ENCODE measurements around the gene RTN1. TPM values are rescaled to one million over a fixed set of nuclear protein-coding genes. Genes with fewer than 3 reads are reported as not detected.

Gene RTN1
- total RNA-seq, 1 donor from 2014 or later = not detected

DNA sequence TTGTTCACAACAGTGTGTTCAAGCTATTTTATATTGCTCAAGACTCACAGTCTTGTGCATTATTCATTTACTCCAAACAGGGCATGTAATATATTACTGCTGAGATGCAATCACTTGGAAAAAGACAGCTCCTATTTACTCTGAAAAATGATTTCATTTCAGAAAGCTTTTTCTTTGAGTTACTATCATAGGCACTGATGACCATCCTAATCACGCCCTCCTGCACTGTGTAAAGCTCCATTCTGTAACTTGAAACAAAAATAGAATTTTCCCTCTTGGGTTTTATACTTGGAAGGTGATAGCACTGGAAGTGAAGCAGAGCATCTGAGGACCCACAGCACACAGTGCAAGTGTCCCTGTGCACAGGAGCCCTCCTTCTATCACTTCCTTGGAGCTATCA is 55.6 kb downstream of the RTN1 start:
- no peaks in the 10 kb centered on the region for H3K9me3 Mint-ChIP-seq
- H3K27me3 Mint-ChIP-seq (ENCODE audit: insufficient read depth) = peaks cover 3% of the 10 kb centered on the region
- no peaks in the 10 kb centered on the region for H3K4me1 Mint-ChIP-seq (ENCODE audit: low read depth)
- no peak overlapping the region for H3K4me3 Mint-ChIP-seq
- intact Hi-C loops (cut with micrococcal nuclease) = no loop called here
- H3K27ac Mint-ChIP-seq = no peak overlapping the region
- DNase-seq (ENCODE audit: low spot score) = no peak
- H3K36me3 Mint-ChIP-seq (ENCODE audit: low read depth) = no peaks in the 10 kb centered on the region

DNA sequence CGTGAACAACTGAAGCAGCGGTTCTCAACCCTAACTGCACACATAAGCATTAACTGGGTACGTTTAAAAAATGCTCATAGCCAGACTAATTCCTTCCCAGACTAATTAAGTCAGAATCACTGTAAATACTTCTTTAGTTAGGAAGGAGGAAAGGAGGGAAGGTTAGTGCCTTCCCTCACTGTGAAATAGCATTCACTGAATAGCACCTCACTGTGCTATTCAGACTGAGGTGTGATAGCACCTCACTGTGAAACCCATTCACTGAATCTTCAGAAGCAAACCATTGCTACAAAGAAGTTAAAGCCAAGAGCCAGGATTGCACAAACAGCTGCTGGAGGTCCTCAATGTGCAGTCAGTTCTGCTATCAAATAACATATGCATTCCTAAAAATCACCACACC is 58.8 kb downstream of the RTN1 start:
- H3K4me3 Mint-ChIP-seq = no peak overlapping the region
- no peaks in the 10 kb centered on the region for H3K36me3 Mint-ChIP-seq (ENCODE audit: low read depth)
- intact Hi-C loops (cut with micrococcal nuclease) = no loop called here
- H3K27me3 Mint-ChIP-seq (ENCODE audit: insufficient read depth) = peaks cover 5% of the 10 kb centered on the region
- DNase-seq (ENCODE audit: low spot score) = no peak
- no peaks in the 10 kb centered on the region for H3K4me1 Mint-ChIP-seq (ENCODE audit: low read depth)
- H3K9me3 Mint-ChIP-seq = no peaks in the 10 kb centered on the region
- no peak overlapping the region for H3K27ac Mint-ChIP-seq

DNA sequence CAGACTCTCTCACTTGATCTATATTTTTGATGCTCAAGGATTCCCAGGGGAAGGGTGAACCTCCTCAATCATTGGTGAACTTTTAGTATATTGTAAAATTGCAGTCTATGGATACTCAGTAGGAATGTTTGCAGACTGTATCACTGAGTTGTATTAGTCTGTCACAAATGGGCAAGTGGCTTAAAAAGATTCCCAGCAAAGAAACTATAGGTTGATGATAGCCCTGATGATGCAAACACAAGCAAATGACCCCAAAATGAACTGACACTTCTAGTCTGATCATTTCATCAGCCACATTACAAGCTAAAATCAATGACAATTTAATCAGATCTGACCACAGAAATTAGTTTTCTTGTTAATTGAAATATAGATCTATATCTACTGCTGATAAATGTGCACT is 59.5 kb downstream of the RTN1 start:
- Mint-ChIP-seq H3K4me1 (ENCODE audit: low read depth) (no peaks in the 10 kb centered on the region), H3K36me3 (ENCODE audit: low read depth) (no peaks in the 10 kb centered on the region), H3K9me3 (no peaks in the 10 kb centered on the region), H3K4me3 (no peak overlapping the region), H3K27ac (no peak overlapping the region), H3K27me3 (ENCODE audit: insufficient read depth) (peaks cover 9% of the 10 kb centered on the region)
- DNase-seq (ENCODE audit: low spot score) = no peak
- intact Hi-C loops (cut with micrococcal nuclease) = no loop called here

DNA sequence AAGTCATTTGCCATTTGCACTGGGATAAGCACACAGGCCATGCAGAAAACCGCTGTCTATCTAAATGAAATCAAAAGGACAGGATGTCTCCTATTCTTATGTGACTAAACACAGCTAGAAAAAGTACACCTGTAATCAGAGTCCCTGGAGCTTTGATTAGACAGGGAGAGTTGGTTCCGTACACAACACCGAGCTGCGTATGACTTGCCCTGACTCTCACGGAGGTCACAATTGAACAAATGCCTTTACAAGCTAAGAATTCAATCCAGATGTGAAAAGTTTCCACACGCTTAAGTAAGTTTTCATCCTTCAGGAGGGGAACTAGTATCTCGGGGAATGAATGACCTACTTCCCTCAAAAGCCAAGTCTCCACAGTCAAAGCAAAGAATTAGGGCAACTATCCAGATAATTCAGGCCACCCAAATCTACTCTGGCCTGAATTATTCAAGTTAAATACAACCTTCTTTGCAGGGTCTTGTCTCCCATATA is 67.5 kb downstream of the RTN1 start:
- Mint-ChIP-seq H3K4me3 (no peak overlapping the region), H3K9me3 (no peaks in the 10 kb centered on the region), H3K36me3 (ENCODE audit: low read depth) (no peaks in the 10 kb centered on the region), H3K4me1 (ENCODE audit: low read depth) (no peaks in the 10 kb centered on the region), H3K27ac (no peak overlapping the region), H3K27me3 (ENCODE audit: insufficient read depth) (peaks cover 8% of the 10 kb centered on the region)
- DNase-seq (ENCODE audit: low spot score) = no peak
- intact Hi-C loops (cut with micrococcal nuclease) = no loop called here

DNA sequence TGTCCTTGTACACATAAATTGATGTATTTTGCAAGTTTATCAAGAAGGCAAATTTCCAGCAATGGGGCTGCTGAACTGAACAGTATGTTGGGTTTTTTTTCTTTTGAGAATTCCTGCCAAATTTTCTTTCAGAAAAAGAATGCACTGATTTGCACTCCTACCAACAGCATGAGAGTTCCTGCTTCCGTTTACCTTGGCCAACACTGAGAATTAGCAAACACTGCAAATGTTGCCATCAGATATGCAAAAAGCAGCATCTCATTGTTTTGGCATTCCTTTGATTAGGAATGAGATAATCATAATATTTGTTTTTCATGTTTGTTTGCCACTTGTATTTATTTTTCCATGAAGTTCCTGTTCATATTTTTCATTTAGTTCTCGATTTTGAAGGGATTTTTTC is 82.4 kb downstream of the RTN1 start:
- H3K27me3 Mint-ChIP-seq (ENCODE audit: insufficient read depth) = no peaks in the 10 kb centered on the region
- intact Hi-C loops (cut with micrococcal nuclease) = no loop called here
- no peak for DNase-seq (ENCODE audit: low spot score)
- H3K27ac Mint-ChIP-seq = no peak overlapping the region
- no peaks in the 10 kb centered on the region for H3K36me3 Mint-ChIP-seq (ENCODE audit: low read depth)
- no peaks in the 10 kb centered on the region for H3K4me1 Mint-ChIP-seq (ENCODE audit: low read depth)
- H3K4me3 Mint-ChIP-seq = no peak overlapping the region
- no peaks in the 10 kb centered on the region for H3K9me3 Mint-ChIP-seq

DNA sequence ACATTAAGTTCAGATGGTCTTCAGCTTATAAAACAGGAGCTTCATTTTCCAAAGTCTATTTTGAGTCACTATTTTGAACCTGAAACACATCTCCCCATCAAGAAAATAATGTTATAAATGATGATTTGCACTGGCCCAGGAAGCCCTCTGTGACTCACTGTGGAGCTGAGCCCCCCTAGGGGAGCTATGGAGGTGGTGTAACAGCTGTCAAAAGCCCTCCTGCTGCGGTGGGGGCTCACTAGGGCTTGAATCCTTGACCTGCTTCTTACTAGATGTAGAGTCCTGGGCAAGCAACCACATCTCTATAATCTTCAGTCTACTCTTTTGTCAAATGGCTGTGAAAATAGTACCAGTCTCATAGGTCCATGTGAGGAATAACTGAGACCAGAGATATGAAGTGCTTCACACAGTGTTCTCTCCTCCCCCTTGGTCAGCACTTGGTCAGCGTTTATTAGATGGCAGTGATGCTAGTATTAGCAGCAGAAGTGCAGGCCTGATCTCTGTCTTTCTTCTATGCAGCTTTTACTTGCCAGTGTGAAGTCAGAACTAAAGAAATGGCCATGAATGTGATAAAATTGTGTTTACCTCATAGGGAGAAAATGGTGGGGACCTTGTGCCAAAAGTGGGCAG is 83.4 kb downstream of the RTN1 start:
- Mint-ChIP-seq H3K36me3 (ENCODE audit: low read depth) (no peaks in the 10 kb centered on the region), H3K27ac (no peak overlapping the region)
- intact Hi-C loops (cut with micrococcal nuclease) = no loop called here

DNA sequence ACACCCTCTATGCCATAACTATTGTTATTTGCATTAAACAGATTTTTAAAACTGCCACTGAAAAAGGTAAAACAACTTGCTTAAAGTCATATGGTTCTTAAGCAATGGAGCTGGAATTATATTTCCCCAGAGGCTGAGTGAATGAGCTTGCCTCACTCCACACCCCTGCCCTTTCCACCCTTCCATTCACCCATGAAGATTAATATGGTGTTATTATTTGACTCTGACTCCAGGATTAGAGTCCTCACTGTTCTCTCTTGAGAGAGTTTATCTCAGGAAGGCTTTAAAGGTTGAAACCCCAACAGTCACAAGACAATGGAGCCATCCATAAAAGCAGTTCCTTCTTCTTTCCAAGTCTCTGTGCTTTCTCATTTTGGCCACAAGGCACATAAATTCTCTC is 84.9 kb downstream of the RTN1 start:
- Mint-ChIP-seq H3K27me3 (ENCODE audit: insufficient read depth) (no peaks in the 10 kb centered on the region), H3K36me3 (ENCODE audit: low read depth) (no peaks in the 10 kb centered on the region), H3K4me3 (no peak overlapping the region), H3K27ac (no peak overlapping the region), H3K9me3 (no peaks in the 10 kb centered on the region), H3K4me1 (ENCODE audit: low read depth) (no peaks in the 10 kb centered on the region)
- intact Hi-C loops (cut with micrococcal nuclease) = no loop called here
- no peak for DNase-seq (ENCODE audit: low spot score)

More for the DNA sequence above, 83.4 kb downstream of the RTN1 start:
- Mint-ChIP-seq H3K4me3 (no peak overlapping the region), H3K9me3 (no peaks in the 10 kb centered on the region), H3K4me1 (ENCODE audit: low read depth) (no peaks in the 10 kb centered on the region), H3K27me3 (ENCODE audit: insufficient read depth) (no peaks in the 10 kb centered on the region)
- no peak for DNase-seq (ENCODE audit: low spot score)

DNA sequence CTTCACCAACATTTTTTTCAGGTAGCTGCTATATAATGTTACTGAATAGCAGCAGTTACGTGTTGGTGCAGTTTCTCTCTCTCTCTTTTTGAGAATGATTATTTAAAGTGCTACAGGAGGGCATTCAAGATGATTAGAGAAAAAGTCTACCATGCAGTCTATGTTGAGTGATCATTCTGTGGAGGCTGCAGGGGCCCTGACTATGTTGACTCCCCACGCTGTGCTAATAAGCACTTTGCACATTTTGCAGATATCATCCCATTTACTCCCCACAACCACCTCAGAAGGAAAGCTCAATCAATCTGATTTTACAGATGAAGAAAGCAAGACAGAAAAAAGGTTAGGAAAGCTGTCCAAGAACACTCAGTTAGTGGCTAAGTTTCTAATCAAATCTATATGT is 87.8 kb downstream of the RTN1 start:
- DNase-seq (ENCODE audit: low spot score) = no peak
- Mint-ChIP-seq H3K4me1 (ENCODE audit: low read depth) (no peaks in the 10 kb centered on the region), H3K36me3 (ENCODE audit: low read depth) (no peaks in the 10 kb centered on the region), H3K4me3 (no peak overlapping the region), H3K27me3 (ENCODE audit: insufficient read depth) (no peaks in the 10 kb centered on the region), H3K27ac (no peak overlapping the region), H3K9me3 (no peaks in the 10 kb centered on the region)
- intact Hi-C loops (cut with micrococcal nuclease) = no loop called here

DNA sequence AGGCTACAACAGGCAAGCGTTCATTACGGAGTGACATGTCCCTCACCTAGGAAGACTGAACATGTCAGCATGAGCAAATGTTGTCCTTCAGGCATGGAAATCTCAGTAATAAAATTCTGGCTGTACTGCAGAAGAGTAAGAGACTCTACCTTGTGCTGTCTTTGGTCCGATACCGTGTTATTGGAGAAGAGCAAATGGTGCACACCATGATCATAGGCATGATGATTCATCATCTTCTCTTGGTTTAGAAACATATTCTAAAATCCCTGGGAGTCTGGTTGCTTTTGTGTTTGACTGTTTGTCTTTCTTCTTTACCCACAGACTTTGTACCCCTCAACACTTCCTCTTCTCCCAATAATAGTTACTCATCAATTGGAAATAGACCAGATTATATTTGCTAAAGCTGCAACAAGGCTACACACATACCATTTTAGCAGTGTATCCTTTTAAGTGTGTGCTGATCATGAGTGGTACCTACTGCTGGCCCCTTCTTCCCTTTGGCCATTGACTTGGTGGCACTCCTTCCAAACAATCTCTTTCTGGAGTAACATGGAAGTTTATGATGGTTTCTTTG is 93.5 kb downstream of the RTN1 start:
- H3K27ac Mint-ChIP-seq = no peak overlapping the region
- H3K36me3 Mint-ChIP-seq (ENCODE audit: low read depth) = no peaks in the 10 kb centered on the region
- H3K4me1 Mint-ChIP-seq (ENCODE audit: low read depth) = no peaks in the 10 kb centered on the region
- no peak for DNase-seq (ENCODE audit: low spot score)
- intact Hi-C loops (cut with micrococcal nuclease) = no loop called here
- no peak overlapping the region for H3K4me3 Mint-ChIP-seq
- no peaks in the 10 kb centered on the region for H3K9me3 Mint-ChIP-seq
- H3K27me3 Mint-ChIP-seq (ENCODE audit: insufficient read depth) = peaks cover 1% of the 10 kb centered on the region

DNA sequence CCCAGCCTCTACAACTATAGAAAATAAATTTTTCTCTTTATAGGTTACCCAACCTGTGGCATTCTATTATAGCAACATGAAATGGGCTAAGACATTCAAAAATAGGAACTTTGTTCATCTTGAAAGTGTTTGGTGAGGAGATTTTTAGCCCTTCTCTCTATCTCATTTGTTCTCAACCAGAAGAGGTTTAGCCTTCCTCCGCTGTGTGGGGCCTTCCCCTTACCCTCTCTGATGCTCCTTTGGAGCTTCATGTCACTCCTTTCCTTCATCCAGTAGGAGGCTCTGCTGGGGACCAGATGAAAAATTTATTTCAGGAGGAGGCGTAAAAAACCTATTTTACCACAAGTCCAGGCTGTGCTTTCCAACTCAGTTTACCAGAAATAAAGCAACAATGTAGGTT is 94.1 kb downstream of the RTN1 start:
- no peaks in the 10 kb centered on the region for H3K36me3 Mint-ChIP-seq (ENCODE audit: low read depth)
- intact Hi-C loops (cut with micrococcal nuclease) = no loop called here
- H3K4me3 Mint-ChIP-seq = no peak overlapping the region
- DNase-seq (ENCODE audit: low spot score) = no peak
- peaks cover 1% of the 10 kb centered on the region for H3K27me3 Mint-ChIP-seq (ENCODE audit: insufficient read depth)
- no peaks in the 10 kb centered on the region for H3K9me3 Mint-ChIP-seq
- no peak overlapping the region for H3K27ac Mint-ChIP-seq
- H3K4me1 Mint-ChIP-seq (ENCODE audit: low read depth) = no peaks in the 10 kb centered on the region

DNA sequence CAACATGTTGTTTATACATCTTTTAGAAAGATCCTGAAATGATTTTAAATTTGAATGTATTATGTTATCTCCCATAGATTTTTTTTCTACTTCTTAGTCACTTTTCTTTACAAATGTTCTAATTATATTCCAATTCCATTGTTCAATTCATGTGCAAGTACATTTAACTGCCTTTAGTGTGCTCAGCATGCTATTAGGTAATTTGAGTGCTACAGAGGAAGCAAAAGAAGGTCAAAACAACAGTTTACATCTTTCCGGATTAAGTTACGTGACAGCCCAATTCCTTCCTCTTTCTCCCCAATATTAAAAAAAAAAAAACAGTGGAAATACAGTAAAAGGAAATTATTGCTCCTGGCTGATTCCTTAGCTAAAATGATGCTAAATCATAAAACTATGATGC is 98.3 kb downstream of the RTN1 start:
- H3K27ac Mint-ChIP-seq = no peak overlapping the region
- H3K4me1 Mint-ChIP-seq (ENCODE audit: low read depth) = no peaks in the 10 kb centered on the region
- H3K27me3 Mint-ChIP-seq (ENCODE audit: insufficient read depth) = peaks cover 1% of the 10 kb centered on the region
- H3K4me3 Mint-ChIP-seq = no peak overlapping the region
- no peaks in the 10 kb centered on the region for H3K36me3 Mint-ChIP-seq (ENCODE audit: low read depth)
- H3K9me3 Mint-ChIP-seq = no peaks in the 10 kb centered on the region
- DNase-seq (ENCODE audit: low spot score) = no peak
- intact Hi-C loops (cut with micrococcal nuclease) = no loop called here

DNA sequence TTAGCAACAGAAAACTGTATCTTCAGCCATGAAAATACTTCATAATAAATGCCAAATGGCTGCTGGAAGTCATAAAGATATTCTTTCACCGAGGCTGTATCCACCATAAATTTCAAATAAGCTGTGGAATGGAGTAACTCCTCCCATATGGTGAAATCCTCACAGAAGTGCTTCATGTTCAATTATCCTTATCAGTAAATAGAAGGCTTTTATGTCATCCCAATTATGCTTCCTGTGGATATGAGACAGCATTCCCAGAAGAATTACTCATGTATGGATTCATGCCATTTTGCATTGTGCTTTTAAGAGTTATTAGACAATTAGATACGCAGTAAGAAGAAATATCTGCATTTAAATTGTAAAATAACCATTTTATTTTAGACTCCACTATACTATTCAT is 99.0 kb downstream of the RTN1 start:
- no peak overlapping the region for H3K4me3 Mint-ChIP-seq
- intact Hi-C loops (cut with micrococcal nuclease) = no loop called here
- H3K4me1 Mint-ChIP-seq (ENCODE audit: low read depth) = no peaks in the 10 kb centered on the region

DNA sequence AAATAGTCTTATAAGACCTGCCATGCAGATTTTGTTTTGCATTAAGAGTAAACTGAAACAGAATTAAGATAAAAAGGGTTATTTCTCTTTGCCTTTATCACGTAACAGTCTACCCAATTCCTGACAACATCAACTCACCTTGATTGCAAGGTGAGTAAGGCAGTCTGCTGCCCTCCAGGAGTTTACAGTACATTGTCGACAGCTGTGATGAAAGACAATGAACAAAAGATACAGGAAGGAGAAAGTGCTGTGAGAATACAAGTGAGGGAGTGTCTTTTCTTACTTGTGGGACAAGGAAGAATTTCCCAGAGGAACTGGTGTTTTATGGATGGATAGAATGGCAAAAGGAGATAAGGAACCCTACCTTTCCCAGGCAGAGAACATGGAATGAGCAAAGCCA is 101.0 kb downstream of the RTN1 start:
- Mint-ChIP-seq H3K4me3 (no peak overlapping the region), H3K36me3 (ENCODE audit: low read depth) (no peaks in the 10 kb centered on the region), H3K9me3 (no peaks in the 10 kb centered on the region), H3K27ac (no peak overlapping the region), H3K4me1 (ENCODE audit: low read depth) (no peaks in the 10 kb centered on the region), H3K27me3 (ENCODE audit: insufficient read depth) (peaks cover 1% of the 10 kb centered on the region)
- intact Hi-C loops (cut with micrococcal nuclease) = no loop called here
- DNase-seq (ENCODE audit: low spot score) = no peak

More for the DNA sequence above, 99.0 kb downstream of the RTN1 start:
- H3K36me3 Mint-ChIP-seq (ENCODE audit: low read depth) = no peaks in the 10 kb centered on the region
- H3K9me3 Mint-ChIP-seq = no peaks in the 10 kb centered on the region
- H3K27ac Mint-ChIP-seq = no peak overlapping the region
- peaks cover 1% of the 10 kb centered on the region for H3K27me3 Mint-ChIP-seq (ENCODE audit: insufficient read depth)
- no peak for DNase-seq (ENCODE audit: low spot score)

Measured in activated T-helper 1 cell treated with anti-CD3 and anti-CD28 coated beads, Interleukin-12 subunit alpha, Interleukin-12 subunit beta, Interleukin-2, Interleukin-4 antibody, amounts not matched to agents 30 ng/mL and 10 ng/mL and 1 ng/mL, durations not matched to agents 14 hours and 24 hours and 36 hours (primary cell).